Neural crest cell (in vitro differentiated cells): ENCODE results near the gene ATP2B3. TPM values are rescaled to one million over a fixed set of nuclear protein-coding genes. Genes with fewer than 3 reads are reported as not detected.

Experiments used
- DNase-seq: peaks from one replicate; pipeline ENCODE4 v3.0.0; 2021; ENCODE audit warnings: low read depth, mixed read lengths, low spot score
- H3K27ac Mint-ChIP-seq: one replicate; pipeline ENCODE4 v1.8.0; 2021; ENCODE audit warnings: mild to moderate bottlenecking, mixed read lengths; ENCODE audit not compliant: unreplicated experiment
- H3K27me3 Mint-ChIP-seq: 2 replicates; pipeline ENCODE4 v1.8.0; 2021; ENCODE audit warnings: low read depth, mild to moderate bottlenecking, mixed read lengths
- H3K36me3 Mint-ChIP-seq: 2 replicates; pipeline ENCODE4 v1.8.0; 2021; ENCODE audit warnings: low read depth, mild to moderate bottlenecking, mixed read lengths
- H3K4me1 Mint-ChIP-seq: 2 replicates; pipeline ENCODE4 v1.8.0; 2021; ENCODE audit warnings: mixed read lengths
- H3K4me3 Mint-ChIP-seq: one replicate; pipeline ENCODE4 v1.8.0; 2021; ENCODE audit warnings: mild to moderate bottlenecking, mixed read lengths
- H3K9me3 Mint-ChIP-seq: 2 replicates; pipeline ENCODE4 v1.8.0; 2021; ENCODE audit warnings: mixed read lengths
- total RNA-seq: library from RNA; stranded (reverse); gene quantifications from 2 replicates; pipeline ENCODE4 v1.2.1, GENCODE V29; 2021
- TF ChIP-seq, protein P1 (sequence below): fragments of 200-600 bp; sonication (generic); conservative IDR thresholded peaks from 2 replicates; pipeline ENCODE4 v1.5.0; 2021; ENCODE audit warnings: antibody characterized with exemption, mild to moderate bottlenecking

ATP2B3 gene
- total RNA-seq, 1 donor from 2014 or later = 0.05 TPM

DNA sequence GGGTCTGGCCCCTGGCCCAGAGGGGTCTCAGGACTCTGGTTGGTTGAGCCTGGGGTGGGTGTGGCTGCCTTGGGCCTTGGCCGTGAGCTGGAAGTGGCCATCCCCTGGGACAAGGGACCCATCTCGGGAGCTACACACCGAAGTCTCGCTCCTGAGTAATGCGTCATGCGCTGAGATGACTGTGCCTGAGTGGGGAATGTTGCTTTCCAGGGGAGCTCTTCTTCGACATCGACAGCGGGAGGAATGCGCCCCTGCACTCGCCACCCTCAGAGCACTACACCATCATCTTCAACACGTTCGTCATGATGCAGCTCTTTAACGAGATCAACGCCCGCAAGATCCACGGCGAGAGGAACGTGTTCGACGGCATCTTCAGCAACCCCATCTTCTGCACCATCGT is 43.0 kb downstream of the ATP2B3 start:
- no peak for DNase-seq
- Mint-ChIP-seq H3K36me3 (no peaks in the 10 kb centered on the region), H3K27ac (no peak overlapping the region), H3K27me3 (no peaks in the 10 kb centered on the region), H3K4me1 (no peaks in the 10 kb centered on the region), H3K4me3 (no peak overlapping the region), H3K9me3 (no peaks in the 10 kb centered on the region)
- TF ChIP-seq, protein P1, sequence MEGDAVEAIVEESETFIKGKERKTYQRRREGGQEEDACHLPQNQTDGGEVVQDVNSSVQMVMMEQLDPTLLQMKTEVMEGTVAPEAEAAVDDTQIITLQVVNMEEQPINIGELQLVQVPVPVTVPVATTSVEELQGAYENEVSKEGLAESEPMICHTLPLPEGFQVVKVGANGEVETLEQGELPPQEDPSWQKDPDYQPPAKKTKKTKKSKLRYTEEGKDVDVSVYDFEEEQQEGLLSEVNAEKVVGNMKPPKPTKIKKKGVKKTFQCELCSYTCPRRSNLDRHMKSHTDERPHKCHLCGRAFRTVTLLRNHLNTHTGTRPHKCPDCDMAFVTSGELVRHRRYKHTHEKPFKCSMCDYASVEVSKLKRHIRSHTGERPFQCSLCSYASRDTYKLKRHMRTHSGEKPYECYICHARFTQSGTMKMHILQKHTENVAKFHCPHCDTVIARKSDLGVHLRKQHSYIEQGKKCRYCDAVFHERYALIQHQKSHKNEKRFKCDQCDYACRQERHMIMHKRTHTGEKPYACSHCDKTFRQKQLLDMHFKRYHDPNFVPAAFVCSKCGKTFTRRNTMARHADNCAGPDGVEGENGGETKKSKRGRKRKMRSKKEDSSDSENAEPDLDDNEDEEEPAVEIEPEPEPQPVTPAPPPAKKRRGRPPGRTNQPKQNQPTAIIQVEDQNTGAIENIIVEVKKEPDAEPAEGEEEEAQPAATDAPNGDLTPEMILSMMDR = no peak

DNA sequence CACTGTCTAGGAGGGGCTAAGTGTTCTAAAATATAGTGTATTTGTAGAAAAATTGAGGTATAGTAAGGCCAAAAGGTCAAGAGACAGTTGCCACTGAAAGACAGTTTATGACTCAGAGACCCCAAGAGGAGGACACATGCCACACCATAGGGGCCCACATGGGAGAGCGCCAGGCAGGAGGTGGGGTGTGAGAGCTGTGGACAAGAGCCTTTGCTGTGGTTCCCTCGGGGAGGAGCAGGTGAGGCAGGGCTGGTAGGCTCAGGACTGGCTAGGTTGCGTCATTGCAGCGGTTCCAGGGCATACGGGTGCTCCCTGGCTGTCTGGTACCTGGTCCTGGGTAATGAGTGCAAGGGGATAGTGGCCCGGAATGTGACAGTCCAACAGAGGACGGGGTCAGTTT is 43.9 kb downstream of the ATP2B3 start:
- no peak overlapping the region for H3K4me3 Mint-ChIP-seq
- H3K9me3 Mint-ChIP-seq = no peaks in the 10 kb centered on the region

GRCh38 chrX:153562546-153562945 is 45.1 kb downstream of the ATP2B3 start:
- Mint-ChIP-seq H3K4me3 (no peak overlapping the region), H3K36me3 (no peaks in the 10 kb centered on the region), H3K27ac (no peak overlapping the region), H3K9me3 (no peaks in the 10 kb centered on the region), H3K27me3 (no peaks in the 10 kb centered on the region), H3K4me1 (no peaks in the 10 kb centered on the region)
- no peak for DNase-seq
- TF ChIP-seq, protein P1 = no peak

More for the DNA sequence above, 43.9 kb downstream of the ATP2B3 start:
- no peak overlapping the region for H3K27ac Mint-ChIP-seq
- no peak for DNase-seq
- H3K36me3 Mint-ChIP-seq = no peaks in the 10 kb centered on the region
- TF ChIP-seq, protein P1 = no peak
- no peaks in the 10 kb centered on the region for H3K27me3 Mint-ChIP-seq
- no peaks in the 10 kb centered on the region for H3K4me1 Mint-ChIP-seq

- H3K36me3 Mint-ChIP-seq = no peaks in the 10 kb centered on the region
- no peak for DNase-seq
- TF ChIP-seq, protein P1 = no peak
- no peaks in the 10 kb centered on the region for H3K9me3 Mint-ChIP-seq
- no peaks in the 10 kb centered on the region for H3K27me3 Mint-ChIP-seq
- H3K27ac Mint-ChIP-seq = no peak overlapping the region
- H3K4me1 Mint-ChIP-seq = no peaks in the 10 kb centered on the region
- no peak overlapping the region for H3K4me3 Mint-ChIP-seq
These were observed 46.7 kb downstream of the ATP2B3 start for GRCh38 chrX:153564047-153564606.

- Mint-ChIP-seq H3K36me3 (no peaks in the 10 kb centered on the region), H3K4me1 (no peaks in the 10 kb centered on the region), H3K27ac (no peak overlapping the region), H3K9me3 (no peaks in the 10 kb centered on the region), H3K4me3 (no peak overlapping the region), H3K27me3 (no peaks in the 10 kb centered on the region)
- TF ChIP-seq, protein P1 = no peak
- DNase-seq = no peak
These were observed 48.6 kb downstream of the ATP2B3 start for GRCh38 chrX:153565996-153566580.
